HG03460 (cell line): ENCODE results near the gene NISCH.
A peak's percentile ranks its signal among the peaks of the same experiment; 100 is the strongest.

ENCODE experiments used
- ATAC-seq: cut with Tn5 transposase; IDR thresholded peaks from one replicate; pipeline ENCODE4 v1.9.1; 2021; ENCODE audit not compliant: unreplicated experiment

NISCH gene

GRCh38 chr3:52536112-52536368 is 80.6 kb downstream of the NISCH start:
- ATAC-seq: no peak

GRCh38 chr3:52536369-52537164 is 81.2 kb downstream of the NISCH start, which contains the start of gene UQCC5:
Gene UQCC5, plus strand, starts transcription at chr3:52536605. Its CDS starts 151 bp downstream, at chr3:52536756.
- peak; percentile 86 for ATAC-seq

GRCh38 chr3:52537165-52537620 is 81.8 kb downstream of the NISCH start:
- ATAC-seq: no peak

GRCh38 chr3:52537726-52538421 is 82.5 kb downstream of the NISCH start:
- ATAC-seq: no peak

- no peak for ATAC-seq
Observed at GRCh38 chr3:52539010-52539653, 83.7 kb downstream of the NISCH start.

- no peak for ATAC-seq
Observed at GRCh38 chr3:52541050-52541449, 85.6 kb downstream of the NISCH start.
